GM19043 (cell line): ENCODE measurements around the gene LIN37.

Source experiments
- ATAC-seq: cut with Tn5 transposase; IDR thresholded peaks from one replicate; pipeline ENCODE4 v1.9.1; 2021; ENCODE audit warnings: low read depth; ENCODE audit not compliant: unreplicated experiment

Gene LIN37, protein sequence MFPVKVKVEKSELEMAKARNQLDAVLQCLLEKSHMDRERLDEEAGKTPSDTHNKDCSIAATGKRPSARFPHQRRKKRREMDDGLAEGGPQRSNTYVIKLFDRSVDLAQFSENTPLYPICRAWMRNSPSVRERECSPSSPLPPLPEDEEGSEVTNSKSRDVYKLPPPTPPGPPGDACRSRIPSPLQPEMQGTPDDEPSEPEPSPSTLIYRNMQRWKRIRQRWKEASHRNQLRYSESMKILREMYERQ

DNA sequence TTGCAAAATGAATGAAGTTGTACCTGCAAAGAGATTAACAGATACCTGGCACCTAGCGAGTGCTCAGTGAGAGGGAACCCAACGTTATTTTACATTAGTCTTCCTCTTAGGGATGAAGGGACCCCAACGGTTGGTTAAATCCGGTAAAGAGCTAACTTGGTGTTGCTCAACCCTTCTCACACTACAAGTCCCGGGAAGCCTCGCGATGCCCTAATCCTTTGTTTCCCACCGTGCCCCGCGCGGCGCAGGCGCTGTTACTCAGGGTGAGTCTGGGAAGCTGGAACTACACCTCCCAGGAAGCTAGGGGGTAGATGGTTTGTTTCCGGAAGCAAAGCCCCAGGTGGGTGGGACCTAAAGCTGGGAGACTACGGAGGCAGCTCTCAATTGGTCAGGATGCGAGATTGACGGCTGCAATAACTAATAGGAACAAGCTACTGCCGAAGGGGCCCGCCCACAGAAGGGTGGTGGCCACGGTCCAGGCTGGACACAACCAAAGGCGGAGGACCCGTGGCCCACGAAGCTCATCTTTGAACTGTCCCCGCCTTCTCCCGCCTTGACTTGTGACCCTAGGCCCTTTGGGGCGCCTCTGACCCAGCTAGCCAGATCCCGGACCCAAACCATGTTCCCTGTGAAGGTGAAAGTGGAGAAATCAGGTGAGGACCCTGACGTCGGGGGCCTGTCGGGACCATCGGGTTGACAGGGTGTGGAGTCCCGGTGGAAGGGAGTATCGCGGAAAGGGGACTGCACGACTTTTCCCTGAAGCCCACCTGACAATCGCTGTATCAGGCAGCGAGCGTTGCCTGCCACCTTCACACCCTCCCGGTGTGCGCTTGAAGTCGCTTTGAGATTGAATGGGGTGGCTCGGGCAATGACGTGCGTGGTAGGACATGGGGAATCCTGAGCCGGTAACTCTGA, at the start of gene LIN37:
TSS of gene LIN37 (plus strand) at position 471 of the 915 bp plus-strand sequence. CDS start at position 620, 149 bp downstream.
- peak; percentile 81 for ATAC-seq

DNA sequence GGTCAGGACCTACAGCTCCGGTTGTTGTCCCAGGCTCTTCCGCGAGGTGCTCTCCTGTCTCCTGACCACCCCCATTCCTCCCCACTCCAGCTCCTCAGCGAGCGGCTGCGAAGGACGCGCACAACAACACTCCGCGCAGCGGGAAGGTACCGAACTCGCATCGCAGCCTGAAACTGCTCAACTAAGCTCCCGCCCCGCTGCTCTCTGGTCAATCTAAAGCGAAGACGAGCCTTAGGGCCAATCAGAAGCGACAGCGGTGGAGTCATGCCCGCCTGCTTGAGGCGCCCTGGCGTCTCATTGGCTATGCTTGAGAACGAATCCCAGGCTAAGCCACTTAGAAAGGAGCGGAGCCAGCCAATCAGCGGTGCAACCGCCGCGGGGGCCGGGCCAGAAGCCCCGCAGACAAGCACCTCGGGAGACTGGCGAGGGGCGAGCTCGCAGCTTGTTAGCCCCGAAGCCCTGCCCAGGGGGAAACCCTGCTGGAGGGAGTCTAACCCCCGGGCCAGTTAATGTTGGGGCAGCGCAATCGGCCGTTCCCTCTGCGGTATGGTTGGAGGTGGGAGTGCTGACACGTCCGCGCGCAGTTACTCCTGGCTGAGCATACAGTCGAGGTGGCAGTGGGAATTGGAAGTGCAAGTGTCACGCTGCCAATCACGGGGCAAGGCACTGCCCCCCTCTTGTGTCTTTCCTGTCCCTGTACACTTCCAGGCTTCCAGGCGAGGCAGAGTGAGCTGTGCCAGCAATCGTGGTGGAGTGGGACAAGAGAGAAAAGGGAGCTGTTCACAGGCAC, 46.0 kb upstream of the LIN37 start:
- peak; percentile 95 for ATAC-seq

DNA sequence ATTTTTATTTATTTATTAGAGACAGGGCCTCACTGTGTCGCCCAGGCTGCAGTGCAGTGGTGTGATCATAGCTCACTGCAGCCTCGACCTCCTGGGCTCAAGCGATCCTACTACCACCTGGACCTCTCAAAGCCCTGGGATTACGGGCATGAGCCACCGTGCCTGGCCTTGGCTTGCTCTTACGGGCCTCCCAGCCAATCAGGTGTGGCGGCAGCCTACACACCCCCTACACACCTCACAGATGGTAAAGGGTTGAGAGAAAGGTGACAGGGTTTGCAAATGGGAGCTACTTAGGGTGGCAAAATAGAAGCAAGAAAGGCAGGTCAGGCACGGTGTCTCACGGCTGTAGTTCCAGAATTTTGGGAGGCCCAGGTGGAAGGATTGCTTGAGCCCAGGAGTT, 45.0 kb upstream of the LIN37 start:
- ATAC-seq = no peak

GRCh38 chr19:35704218-35704617, 44.2 kb upstream of the LIN37 start, which contains the start of gene ZBTB32:
Gene ZBTB32 (plus strand): TSS chr19:35704558. CDS start chr19:35714627, 10,069 bp downstream.
- no peak for ATAC-seq

- no peak for ATAC-seq
Observed at GRCh38 chr19:35708391-35708790, 40.0 kb upstream of the LIN37 start.

- ATAC-seq = no peak
Observed at GRCh38 chr19:35710784-35711723, 37.3 kb upstream of the LIN37 start.

GRCh38 chr19:35712567-35713505, 35.5 kb upstream of the LIN37 start:
- no peak for ATAC-seq

GRCh38 chr19:35713506-35713850, 34.9 kb upstream of the LIN37 start:
- ATAC-seq = no peak

GRCh38 chr19:35713904-35714495, 34.4 kb upstream of the LIN37 start:
- no peak for ATAC-seq

GRCh38 chr19:35714601-35715354, 33.6 kb upstream of the LIN37 start:
- ATAC-seq = no peak

DNA sequence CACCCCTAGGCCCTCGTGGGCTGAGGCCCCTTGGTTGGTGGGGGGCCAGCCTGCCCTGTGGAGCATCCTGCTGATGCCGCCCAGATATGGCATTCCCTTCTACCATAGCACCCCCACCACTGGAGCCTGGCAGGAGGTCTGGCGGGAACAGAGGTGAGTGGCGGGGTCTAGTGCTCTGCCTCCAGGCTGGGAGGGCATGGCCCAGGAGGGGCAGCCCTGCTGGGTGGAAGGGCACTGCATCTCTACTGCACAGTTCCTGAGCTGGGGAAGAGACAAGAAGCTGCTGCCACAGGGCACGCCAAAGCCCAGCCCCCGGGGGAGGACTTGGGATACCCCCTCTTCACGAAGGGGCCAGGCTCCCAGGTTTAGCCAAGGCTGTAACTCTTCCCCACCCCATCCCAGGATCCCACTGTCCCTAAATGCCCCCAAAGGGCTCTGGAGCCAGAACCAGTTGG, 33.0 kb upstream of the LIN37 start:
- ATAC-seq = no peak

DNA sequence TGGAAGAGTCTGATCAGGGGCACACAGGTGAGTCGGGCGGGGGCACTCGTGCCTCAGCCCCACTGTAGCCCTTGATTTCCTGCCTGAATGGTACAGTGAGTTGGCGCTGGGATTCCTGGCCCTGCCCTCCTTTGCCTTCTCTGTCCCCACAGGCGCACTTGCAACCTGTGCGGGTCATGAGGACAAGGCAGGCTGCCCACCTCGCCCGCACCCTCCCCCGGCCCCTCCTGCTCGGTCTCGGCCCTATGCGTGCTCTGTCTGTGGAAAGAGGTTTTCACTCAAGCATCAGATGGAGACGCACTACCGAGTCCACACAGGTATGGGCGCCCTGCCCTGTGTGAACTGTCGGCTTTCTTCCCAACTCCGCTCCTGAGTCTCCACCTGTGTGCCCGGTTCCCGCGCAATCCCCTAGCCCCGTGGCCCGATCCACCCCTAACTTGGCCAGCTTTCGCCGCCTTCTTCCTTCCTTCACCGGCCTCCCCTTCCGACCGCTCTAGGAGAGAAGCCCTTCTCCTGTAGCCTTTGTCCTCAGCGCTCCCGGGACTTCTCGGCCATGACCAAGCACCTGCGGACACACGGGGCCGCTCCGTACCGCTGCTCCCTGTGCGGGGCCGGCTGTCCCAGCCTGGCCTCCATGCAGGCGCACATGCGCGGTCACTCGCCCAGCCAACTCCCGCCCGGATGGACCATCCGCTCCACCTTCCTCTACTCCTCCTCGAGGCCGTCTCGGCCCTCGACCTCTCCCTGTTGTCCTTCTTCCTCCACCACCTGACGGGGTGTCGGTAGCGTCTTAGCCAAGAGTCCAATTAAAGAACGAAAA, 32.2 kb upstream of the LIN37 start:
- no peak for ATAC-seq

- ATAC-seq = peak; percentile 50
Observed at GRCh38 chr19:35716801-35717664, 31.3 kb upstream of the LIN37 start.

- ATAC-seq = no peak
Observed at GRCh38 chr19:35717665-35718344, 30.6 kb upstream of the LIN37 start, which contains the start of gene KMT2B. Gene KMT2B (plus strand): TSS chr19:35718003. CDS start chr19:35718019, 16 bp downstream.

- ATAC-seq = no peak
Observed at GRCh38 chr19:35718345-35719041, 29.9 kb upstream of the LIN37 start.
